ENCODE data around the gene HSD11B1.

HSD11B1 gene
- total RNA-seq, result 0 to 1.6 (median 0) reads per million in 9 experiments

- ATAC-seq (replicated peaks), result no peak
- Mint-ChIP-seq H3K27ac (no peak within 1 kb of the TSS), H3K36me3 (ENCODE audit: insufficient read depth) (no peaks in the 10 kb centered on the region), H3K4me1 (ENCODE audit: low read depth in 2 of 2) (no peaks in the 10 kb centered on the region), H3K9me3 (no peaks in the 10 kb centered on the region), H3K27me3 (peaks cover 7 to 20% of the 10 kb centered on the region in 2 donors), H3K4me3 (no peak within 1 kb of the TSS)
- DNase-seq, result no peak
Observed at GRCh38 chr1:209704584-209704983, at the start of gene HSD11B1. HSD11B1 (plus strand) TSS chr1:209704846; CDS start chr1:209704943, 97 bp downstream.

DNA sequence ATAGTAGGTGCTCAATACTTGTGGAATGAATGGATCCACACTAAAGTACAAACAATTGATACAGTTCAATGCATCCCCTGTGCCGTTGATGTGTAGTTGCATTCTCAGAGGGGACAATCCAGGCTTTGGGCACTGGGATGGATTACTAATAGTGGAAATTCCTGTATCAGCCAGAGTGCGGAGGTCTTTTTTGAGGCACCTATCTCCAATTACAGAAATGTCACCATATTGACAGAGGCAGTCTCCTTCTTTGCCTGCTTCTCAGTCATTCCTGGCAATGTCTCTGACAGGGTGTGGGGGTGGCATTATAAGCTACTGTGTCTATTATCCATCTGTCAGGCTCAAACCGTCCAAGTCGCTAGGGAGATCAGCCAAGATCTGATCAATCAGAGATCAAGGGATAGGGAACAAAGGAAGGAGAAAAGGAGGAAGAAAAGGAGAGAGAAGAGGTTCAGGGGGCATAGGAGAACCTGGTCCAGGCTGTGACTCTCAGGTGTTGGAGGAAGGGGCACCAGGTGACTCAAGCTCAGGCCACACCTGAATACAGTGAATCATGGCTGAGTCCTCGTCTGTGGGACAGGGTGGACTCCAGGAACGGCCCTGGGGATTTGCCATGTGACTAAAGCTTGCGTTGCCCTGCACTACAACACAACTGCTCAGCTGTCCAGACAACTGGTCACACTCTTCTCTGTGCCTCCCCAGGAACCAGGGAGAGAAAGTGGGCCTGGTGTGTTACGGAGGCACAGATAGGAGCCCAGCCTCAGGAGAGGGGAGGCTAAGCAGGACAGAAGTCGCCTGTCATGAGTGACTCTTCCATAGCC lies 49.0 kb upstream of the HSD11B1 start:
- no peak for ATAC-seq (replicated peaks)
- H3K36me3 Mint-ChIP-seq (ENCODE audit: insufficient read depth), result no peaks in the 10 kb centered on the region
- no peak overlapping the region for H3K27ac Mint-ChIP-seq
- peaks cover 8 to 15% of the 10 kb centered on the region in 2 donors for H3K4me1 Mint-ChIP-seq (ENCODE audit: low read depth in 2 of 2)
- no peaks in the 10 kb centered on the region for H3K9me3 Mint-ChIP-seq
- H3K4me3 Mint-ChIP-seq, result no peak overlapping the region
- no peaks in the 10 kb centered on the region for H3K27me3 Mint-ChIP-seq
- no peak for DNase-seq

GRCh38 chr1:209657140-209657879 lies 47.3 kb upstream of the HSD11B1 start:
- ATAC-seq (replicated peaks) (peak; percentile 62), DNase-seq (no peak)
- Mint-ChIP-seq H3K4me1 (ENCODE audit: low read depth in 2 of 2) (peaks cover 4 to 5% of the 10 kb centered on the region in 2 donors), H3K27ac (peak overlapping the region in 1 of 2 donors; percentile 29), H3K4me3 (no peak overlapping the region), H3K36me3 (ENCODE audit: insufficient read depth) (no peaks in the 10 kb centered on the region), H3K27me3 (no peaks in the 10 kb centered on the region), H3K9me3 (no peaks in the 10 kb centered on the region)

DNA sequence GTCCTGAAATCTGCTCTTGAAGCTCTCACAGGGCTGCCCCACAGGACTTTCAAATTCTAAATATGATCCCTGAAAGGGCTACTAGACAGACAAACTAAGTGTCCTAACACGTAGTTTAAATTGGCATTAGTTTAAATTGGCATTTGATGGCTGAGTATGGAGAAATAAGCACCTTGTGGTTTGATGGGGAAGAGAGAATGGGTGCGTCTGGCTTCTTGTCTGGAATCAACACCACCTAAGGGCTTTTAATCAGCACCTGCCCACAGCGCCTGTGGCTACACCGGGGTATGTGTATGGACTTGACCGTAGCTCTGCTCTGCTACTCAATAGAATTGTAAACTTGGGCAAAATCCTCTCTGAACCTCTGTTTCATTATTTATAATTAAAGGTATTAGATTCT lies 46.7 kb upstream of the HSD11B1 start:
- no peak for DNase-seq
- no peak overlapping the region for H3K4me3 Mint-ChIP-seq
- H3K27me3 Mint-ChIP-seq, result no peaks in the 10 kb centered on the region
- no peaks in the 10 kb centered on the region for H3K9me3 Mint-ChIP-seq
- peak overlapping the region in 1 of 2 donors; percentile 29 for H3K27ac Mint-ChIP-seq
- no peak for ATAC-seq (replicated peaks)
- H3K36me3 Mint-ChIP-seq (ENCODE audit: insufficient read depth), result no peaks in the 10 kb centered on the region
- H3K4me1 Mint-ChIP-seq (ENCODE audit: low read depth in 2 of 2), result peaks cover 3 to 4% of the 10 kb centered on the region in 2 donors

DNA sequence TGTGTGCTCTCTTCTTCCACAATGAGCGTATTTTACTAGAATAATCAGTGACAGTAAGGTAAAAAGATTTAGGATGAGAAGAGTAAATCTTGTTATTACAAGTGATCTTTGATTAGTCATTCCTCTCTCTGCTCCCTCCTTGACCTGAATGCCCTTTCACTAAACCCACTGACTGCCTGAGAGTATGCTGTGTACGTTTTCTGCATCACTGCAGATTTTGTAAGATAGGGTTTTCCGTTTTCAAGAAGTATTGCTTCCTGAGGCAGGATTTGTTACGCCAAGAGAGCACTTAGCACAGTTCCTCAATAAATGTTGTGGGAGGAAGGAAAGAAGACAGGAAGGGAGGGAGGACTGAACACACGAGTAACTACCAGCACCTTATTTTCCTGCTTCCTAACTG lies 44.7 kb upstream of the HSD11B1 start:
- Mint-ChIP-seq H3K4me3 (no peak overlapping the region), H3K36me3 (ENCODE audit: insufficient read depth) (no peaks in the 10 kb centered on the region), H3K27ac (no peak overlapping the region), H3K27me3 (no peaks in the 10 kb centered on the region), H3K9me3 (no peaks in the 10 kb centered on the region), H3K4me1 (ENCODE audit: low read depth in 2 of 2) (peaks cover 3 to 4% of the 10 kb centered on the region in 2 donors)
- ATAC-seq (replicated peaks) (peak; percentile 48), DNase-seq (no peak)

GRCh38 chr1:209661071-209661470 lies 43.6 kb upstream of the HSD11B1 start:
- Mint-ChIP-seq H3K27me3 (no peaks in the 10 kb centered on the region), H3K9me3 (no peaks in the 10 kb centered on the region), H3K4me3 (no peak overlapping the region), H3K4me1 (ENCODE audit: low read depth in 2 of 2) (peaks cover 3 to 4% of the 10 kb centered on the region in 2 donors), H3K36me3 (ENCODE audit: insufficient read depth) (no peaks in the 10 kb centered on the region), H3K27ac (no peak overlapping the region)
- DNase-seq (no peak), ATAC-seq (replicated peaks) (no peak)

DNA sequence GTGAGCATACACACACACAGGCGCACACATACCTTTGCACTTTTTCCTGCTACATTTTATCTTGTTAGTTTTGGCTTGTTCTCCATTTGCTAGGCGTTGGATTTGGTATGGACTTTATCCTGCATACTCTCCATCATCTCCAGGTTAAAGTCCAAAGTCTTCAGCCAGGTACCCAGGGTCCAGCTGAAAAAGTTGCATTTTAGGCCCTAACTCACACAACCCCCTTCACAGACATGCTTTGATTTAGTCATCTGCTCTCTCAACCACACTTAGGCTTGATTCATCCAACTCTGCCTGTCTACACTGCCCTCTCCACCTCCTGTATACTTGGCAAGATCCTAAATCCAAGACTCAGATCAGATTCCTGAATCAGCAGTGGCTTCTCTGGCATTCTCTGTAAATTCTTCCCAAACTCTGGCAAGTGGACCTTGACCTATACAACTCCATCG lies 41.7 kb upstream of the HSD11B1 start:
- Mint-ChIP-seq H3K9me3 (no peaks in the 10 kb centered on the region), H3K4me1 (ENCODE audit: low read depth in 2 of 2) (peaks cover 3 to 4% of the 10 kb centered on the region in 2 donors), H3K27ac (no peak overlapping the region), H3K4me3 (no peak overlapping the region), H3K27me3 (no peaks in the 10 kb centered on the region), H3K36me3 (ENCODE audit: insufficient read depth) (no peaks in the 10 kb centered on the region)
- ATAC-seq (replicated peaks) (no peak), DNase-seq (no peak)

GRCh38 chr1:209667103-209667502 lies 37.5 kb upstream of the HSD11B1 start:
- Mint-ChIP-seq H3K9me3 (no peaks in the 10 kb centered on the region), H3K36me3 (ENCODE audit: insufficient read depth) (peaks cover 3% of the 10 kb centered on the region), H3K4me1 (ENCODE audit: low read depth in 2 of 2) (peaks cover 0 to 6% of the 10 kb centered on the region in 2 donors), H3K27ac (no peak overlapping the region), H3K27me3 (no peaks in the 10 kb centered on the region), H3K4me3 (no peak overlapping the region)
- no peak for ATAC-seq (replicated peaks)
- no peak for DNase-seq

DNA sequence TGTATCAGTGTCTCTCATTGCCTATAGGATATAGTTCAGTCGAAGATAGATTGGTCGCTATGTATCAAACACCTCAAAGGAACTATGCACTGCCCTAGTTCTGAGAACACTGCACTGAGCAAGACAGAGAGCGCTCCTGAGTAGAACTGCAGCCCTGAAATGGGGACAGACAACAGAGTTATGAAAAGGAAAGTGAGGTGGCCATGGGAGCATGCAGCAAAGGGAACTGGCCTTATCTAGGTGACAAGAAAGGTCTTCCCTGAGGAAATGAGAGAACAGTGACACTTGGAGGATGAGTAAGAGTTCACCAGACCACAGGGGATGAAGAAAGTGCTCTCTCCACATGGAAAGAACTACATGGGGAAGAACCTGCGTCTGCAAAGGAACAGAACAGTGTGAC lies 36.9 kb upstream of the HSD11B1 start:
- H3K27ac Mint-ChIP-seq, result no peak overlapping the region
- H3K36me3 Mint-ChIP-seq (ENCODE audit: insufficient read depth), result peaks cover 3% of the 10 kb centered on the region
- H3K27me3 Mint-ChIP-seq, result no peaks in the 10 kb centered on the region
- no peaks in the 10 kb centered on the region for H3K9me3 Mint-ChIP-seq
- H3K4me1 Mint-ChIP-seq (ENCODE audit: low read depth in 2 of 2), result peaks cover 0 to 6% of the 10 kb centered on the region in 2 donors
- DNase-seq, result no peak
- no peak overlapping the region for H3K4me3 Mint-ChIP-seq
- ATAC-seq (replicated peaks), result no peak

DNA sequence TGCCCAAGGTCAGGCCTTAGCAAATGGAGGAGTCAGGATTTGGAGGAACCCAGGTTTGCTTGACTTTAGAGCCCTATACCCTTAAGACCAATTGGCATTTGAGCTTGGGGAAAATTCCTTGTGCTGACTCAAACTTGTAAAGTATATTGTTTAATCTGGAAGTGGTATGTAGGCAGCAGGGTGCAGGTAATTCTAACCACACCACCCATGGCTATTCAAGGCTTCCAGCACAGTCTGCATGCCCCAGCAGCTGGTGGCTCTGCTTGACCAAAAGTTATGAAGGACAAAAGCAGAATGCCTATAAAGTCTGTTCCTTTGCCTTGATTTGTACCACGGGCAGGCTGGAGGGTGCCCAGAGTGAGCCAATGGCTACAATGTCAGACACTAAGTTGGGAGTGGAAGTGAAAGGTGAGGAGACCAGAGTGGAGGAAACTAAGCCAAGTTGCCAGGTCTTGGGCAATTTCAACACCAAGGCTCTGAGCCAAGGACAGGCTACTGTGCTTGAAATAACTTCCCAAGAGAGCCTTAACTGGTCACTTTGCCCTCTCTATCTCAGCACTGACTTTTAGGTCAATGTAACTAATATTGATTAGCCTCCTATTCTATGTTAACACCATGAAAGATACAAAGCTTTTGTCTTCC lies 34.1 kb upstream of the HSD11B1 start:
- DNase-seq (no peak), ATAC-seq (replicated peaks) (no peak)
- Mint-ChIP-seq H3K4me1 (ENCODE audit: low read depth in 2 of 2) (peaks cover 18 to 27% of the 10 kb centered on the region in 2 donors), H3K9me3 (no peaks in the 10 kb centered on the region), H3K36me3 (ENCODE audit: insufficient read depth) (peaks cover 9% of the 10 kb centered on the region), H3K27ac (no peak overlapping the region), H3K27me3 (peaks cover 17 to 18% of the 10 kb centered on the region in 2 donors), H3K4me3 (no peak overlapping the region)

- DNase-seq, result peak in 1 of 3 experiments; percentile 12
- H3K4me1 Mint-ChIP-seq (ENCODE audit: low read depth in 2 of 2), result peaks cover 18 to 30% of the 10 kb centered on the region in 2 donors
Observed at GRCh38 chr1:209672705-209673630, 31.7 kb upstream of the HSD11B1 start.

GRCh38 chr1:209673631-209674417 lies 30.8 kb upstream of the HSD11B1 start:
- H3K27me3 Mint-ChIP-seq, result peaks cover 45 to 48% of the 10 kb centered on the region in 2 donors
- H3K4me1 Mint-ChIP-seq (ENCODE audit: low read depth in 2 of 2), result peaks cover 18 to 30% of the 10 kb centered on the region in 2 donors
- peak overlapping the region in 1 of 2 donors; percentile 27 for H3K27ac Mint-ChIP-seq
- DNase-seq, result no peak
- no peaks in the 10 kb centered on the region for H3K9me3 Mint-ChIP-seq
- H3K36me3 Mint-ChIP-seq (ENCODE audit: insufficient read depth), result peaks cover 9% of the 10 kb centered on the region
- no peak for ATAC-seq (replicated peaks)
- H3K4me3 Mint-ChIP-seq, result no peak overlapping the region

More at GRCh38 chr1:209672705-209673630, 31.7 kb upstream of the HSD11B1 start:
- H3K27me3 Mint-ChIP-seq, result peaks cover 41% of the 10 kb centered on the region in 2 donors
- H3K36me3 Mint-ChIP-seq (ENCODE audit: insufficient read depth), result peaks cover 9% of the 10 kb centered on the region
- no peaks in the 10 kb centered on the region for H3K9me3 Mint-ChIP-seq
- peak; percentile 82 for ATAC-seq (replicated peaks)
- peak overlapping the region; percentile 45 to 70 for H3K27ac Mint-ChIP-seq
- H3K4me3 Mint-ChIP-seq, result no peak overlapping the region

All from effector memory CD8-positive, alpha-beta T cell (primary cell).